ENCODE measurements around the gene EQTN. TPM values are rescaled to one million over a fixed set of nuclear protein-coding genes. Genes with fewer than 3 reads are reported as not detected.

Gene EQTN
- total and polyA plus RNA-seq, 10 of the 15 experiments (the other 5 are each of a cell fraction or from before 2014, with no cell fraction given), result not detected

DNA sequence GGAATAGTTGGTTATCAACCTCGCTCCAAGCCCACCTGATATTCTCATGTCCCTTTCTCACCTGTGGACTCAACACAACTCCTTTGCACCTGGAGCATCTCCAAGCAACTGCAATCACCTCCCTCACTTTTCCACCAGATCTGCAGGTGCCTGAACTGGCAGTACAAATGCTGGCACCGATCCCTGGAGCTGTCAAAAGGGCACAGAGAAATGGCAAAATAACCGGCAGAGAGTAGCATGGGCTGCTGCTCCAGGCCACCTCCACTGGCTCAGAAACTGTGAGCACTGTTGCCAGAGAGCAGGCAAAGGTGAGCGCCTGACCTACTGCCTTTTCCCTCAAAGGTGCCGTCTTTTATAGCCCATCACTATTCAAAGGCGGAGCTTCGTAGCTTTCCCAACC is 14.7 kb downstream of the EQTN start:
- Histone ChIP-seq H3K4me2 (ENCODE audit: control insufficient read depth, insufficient read depth) (no peak overlapping the region), H3K79me2 (ENCODE audit: control insufficient read depth, insufficient read depth, low read length) (no peaks in the 10 kb centered on the region), H3K9ac (ENCODE audit: control insufficient read depth, insufficient read depth, low read length) (no peak overlapping the region), H2AFZ (ENCODE audit: control insufficient read depth, low read depth, low read length) (no peak overlapping the region), H3K36me3 (ENCODE audit: control insufficient read depth in 2 of 2, insufficient read depth in 2 of 2, low read length in 1 of 2) (no peaks in the 10 kb centered on the region), H3K4me3 (no peak overlapping the region), H3K9me3 (replicated peaks; ENCODE audit: control insufficient read depth, insufficient read depth, low read length) (no peaks in the 10 kb centered on the region), H3K4me1 (ENCODE audit: control insufficient read depth, insufficient read depth, low read length) (no peaks in the 10 kb centered on the region), H3K27ac (ENCODE audit: control insufficient read depth, insufficient read depth) (no peak overlapping the region), H4K20me1 (ENCODE audit: control insufficient read depth, insufficient read depth) (no peaks in the 10 kb centered on the region), H3K27me3 (replicated peaks in 1 of 2; ENCODE audit: control insufficient read depth in 2 of 2, insufficient read depth in 2 of 2, low read length in 1 of 2) (no peaks in the 10 kb centered on the region; a peak in 2 of 4 replicates)
- no peak for DNase-seq (ENCODE audit: low read depth, low spot score)
- FAIRE-seq, result no peak
- RAD21 ChIA-PET (ENCODE audit: unreplicated experiment), result no interaction called here
- no TSS peak for BruUV-seq (replicated peaks)
- WGBS (ENCODE audit: insufficient coverage, insufficient replicate concordance, low lambda C conversion rate, missing lambda C conversion rate), result 61% methylated on average over 7 of the region's 7 CpGs
- CTCF ChIA-PET, result interaction anchor here (0.7 to 1.4 kb wide), 2 partner anchors 51 to 391 kb away, joined by 3 to 4 read pairs; no protein-coding TSS in a partner anchor
- intact Hi-C loops (cut with micrococcal nuclease; ENCODE audit: unreplicated experiment) (no loop called here), in situ Hi-C loops (cut with MboI) (no loop called here)
- SMC1A ChIA-PET (ENCODE audit: uncharacterized antibody, unreplicated experiment), result no interaction called here
- TF ChIP-seq KDM1A (IDR thresholded peaks at IDR 0.05; ENCODE audit: borderline replicate concordance), result no peak
- TF ChIP-seq NFYA (IDR thresholded peaks at IDR 0.05; ENCODE audit: borderline replicate concordance, low read depth, low read length), result no peak
- no peak for TF ChIP-seq EP300 (IDR thresholded peaks at IDR 0.05; ENCODE audit: borderline replicate concordance in 1 of 2, control insufficient read depth in 1 of 2, low read depth in 2 of 2, low read length in 2 of 2)
- no peak for TF ChIP-seq PAX8 (IDR thresholded peaks at IDR 0.05)
- TF ChIP-seq MEF2B (IDR thresholded peaks at IDR 0.05; ENCODE audit: partially characterized antibody, poor library complexity, severe bottlenecking), result no peak
- TF ChIP-seq SP1 (IDR thresholded peaks at IDR 0.05; ENCODE audit: low read depth, low read length), result no peak
- no peak for TF ChIP-seq FOS (IDR thresholded peaks at IDR 0.05; ENCODE audit: borderline replicate concordance, extremely low read depth, insufficient read length)
- no peak for TF ChIP-seq REST (IDR thresholded peaks at IDR 0.05; ENCODE audit: low read depth, low read length)
- no peak for TF ChIP-seq ZBED1 (IDR thresholded peaks at IDR 0.05; ENCODE audit: borderline replicate concordance)
- TF ChIP-seq JUND (IDR thresholded peaks at IDR 0.05; ENCODE audit: low read depth, low read length), result no peak
- TF ChIP-seq E2F4 (IDR thresholded peaks at IDR 0.05; ENCODE audit: low read depth, low read length), result no peak
- TF ChIP-seq RAD51 (IDR thresholded peaks at IDR 0.05), result no peak
- no peak for TF ChIP-seq CHD2 (IDR thresholded peaks at IDR 0.05; ENCODE audit: borderline replicate concordance, low read depth, low read length)
- TF ChIP-seq RCOR1 (conservative IDR thresholded peaks at IDR 0.05; ENCODE audit: low read depth, low read length), result no peak
- ATAC-seq, result no peak
- POLR2A ChIA-PET, result interaction anchor here (0.6 kb wide), 1 partner anchor 134 kb away, joined by 3 read pairs; no protein-coding TSS in a partner anchor
